Stomach (tissue), 9 donors: ENCODE results near the gene CERS4. TPM values are rescaled to one million over a fixed set of nuclear protein-coding genes. Genes with fewer than 3 reads are reported as not detected.
A peak's percentile ranks its signal among the peaks of the same experiment; 100 is the strongest.
"Not testable (repeated sequence)": the region's sequence is repeated elsewhere in the genome, so short reads cannot be mapped to it uniquely, and the experiment has no call there.

Experiments
- DNase-seq, 2 donors: peaks; one replicate each; pipeline versions ENCODE4 v3.0.0 to v3.0.0-alpha.2; 2013 to 2019
- H3K27ac ChIP-seq, 5 donors: fragments of 200-600 bp in 4 of 5; sonication (generic) in 4 of 5; one replicate each; pipeline ENCODE4 v1.5.1; 2013 to 2019; ENCODE audit warnings: mild to moderate bottlenecking in 1 of 5, moderate library complexity in 1 of 5
- H3K27me3 ChIP-seq, 3 donors: fragments of 200-600 bp; sonication (generic); one replicate each; pipeline ENCODE4 v1.5.1; 2017 to 2019; ENCODE audit warnings: mixed run types in 1 of 3
- H3K36me3 ChIP-seq, 4 donors: fragments of 200-600 bp; sonication (generic); 1 replicate in 3 of 4; 2 replicates in 1 of 4; pipeline ENCODE4 v1.5.1; 2016 to 2019
- H3K4me1 ChIP-seq, 4 donors: fragments of 200-600 bp; sonication (generic); one replicate each; pipeline ENCODE4 v1.5.1; 2016 to 2019
- H3K4me3 ChIP-seq, 4 donors: fragments of 200-600 bp; sonication (generic) in 3 of 4; one replicate each; pipeline ENCODE4 v1.5.1; 2016 to 2019; ENCODE audit warnings: mild to moderate bottlenecking in 1 of 4
- H3K9me3 ChIP-seq, 4 donors: fragments of 200-600 bp; sonication (generic); one replicate each; pipeline ENCODE4 v1.5.1; 2016 to 2019
- CTCF ChIP-seq, 7 experiments: fragments of 450-650 bp in 4 of 7; fragments of 200-600 bp in 3 of 7; sonication (generic) in 3 of 7; IDR thresholded peaks; one replicate each; pipeline ENCODE4 v1.5.1; 2016 to 2019; ENCODE audit warnings: antibody characterized with exemption in 7 of 7, control low read depth in 2 of 7, mild to moderate bottlenecking in 1 of 7
- EP300 ChIP-seq: sonication (generic); formaldehyde crosslinking; IDR thresholded peaks from one replicate; pipeline ENCODE4 v1.6.1; 2017; ENCODE audit warnings: antibody characterized with exemption
- POLR2A ChIP-seq, 4 donors: fragments of 450-650 bp; IDR thresholded peaks; one replicate each; pipeline ENCODE4 v1.6.1; 2016; ENCODE audit warnings: antibody characterized with exemption in 4 of 4, control low read depth in 2 of 4, mild to moderate bottlenecking in 1 of 4, moderate library complexity in 1 of 4
- POLR2AphosphoS5 ChIP-seq, 3 donors: sonication (generic); formaldehyde crosslinking; IDR thresholded peaks; one replicate each; pipeline ENCODE4 v1.6.1; 2016; ENCODE audit warnings: antibody characterized with exemption in 3 of 3
- WGBS, 5 donors: extraction: QIAGEN DNeasy Blood & Tissue Kit in 3 of 5; methylation state at CpG; one replicate each; pipeline versions ENCODE4 v1.1.5 to v1.1.7; 2013 to 2018; 5-methylcytosine and 5-hydroxymethylcytosine counted together
- intact Hi-C: fragments of 100-400 bp; cut with DNase I; formaldehyde crosslinking; loops from one replicate; pipeline ENCODE4 v1.15.1; 2023; ENCODE audit warnings: low total_unique reads
- polyA plus RNA-seq, 3 donors: library from polyadenylated mRNA; stranded (reverse); fragments of 200-250 nt; gene quantifications; one replicate each; pipeline ENCODE4 v1.2.3, GENCODE V29; 2013
- total RNA-seq, 5 donors: library from RNA; depleted of rRNA; stranded (reverse); fragments of >200 nt; gene quantifications; one replicate each; pipeline versions ENCODE4 v1.1.0 to v1.2.3, GENCODE V29; 2014 to 2016
- donor health status: healthy with polysubstance abuse.
- donor health status: Bipolar disorder and iron deficiency.
- donor health status: healthy.

The CERS4 gene
- total and polyA plus RNA-seq, 8 donors: 1.7 to 124 (median 34.7) TPM

DNA sequence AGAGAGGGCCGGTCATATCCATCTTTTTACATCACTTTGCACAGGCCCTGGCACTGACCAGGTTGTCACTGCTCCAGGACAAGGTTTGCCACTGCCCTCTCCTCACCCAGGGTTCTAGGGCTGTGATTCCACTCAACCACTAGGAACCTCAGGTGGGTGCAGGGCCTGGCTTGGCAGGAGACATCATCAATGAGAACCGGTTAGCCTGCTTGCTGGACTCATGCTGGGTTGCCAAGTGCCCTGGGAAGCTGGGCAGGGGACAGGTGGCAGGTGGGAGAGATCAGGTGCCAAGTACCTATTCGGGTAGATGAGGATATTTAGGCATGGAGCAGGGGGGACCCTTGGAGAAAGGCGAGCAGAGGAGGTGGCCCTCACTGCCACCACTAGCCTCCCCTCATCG is 4.2 kb upstream of the CERS4 start:
- H3K9me3 ChIP-seq: no peaks in the 10 kb centered on the region
- no peak overlapping the region for H3K4me3 ChIP-seq
- H3K27ac ChIP-seq: peak overlapping the region in 3 of 5 donors; percentile 51 to 79 (median 58)
- H3K4me1 ChIP-seq: peaks cover 7 to 31% (median 21%) of the 10 kb centered on the region in 4 donors
- peak; percentile 55 to 87 for DNase-seq
- H3K27me3 ChIP-seq: peaks cover 0 to 27% (median 0%) of the 10 kb centered on the region in 3 donors
- TF ChIP-seq CTCF (IDR thresholded peaks at IDR 0.05): no peak
- peak in 2 of 3 donors; percentile 12 to 45 for TF ChIP-seq POLR2AphosphoS5 (IDR thresholded peaks at IDR 0.05)
- TF ChIP-seq POLR2A (IDR thresholded peaks at IDR 0.05): no peak
- TF ChIP-seq EP300: no peak
- WGBS, 5 donors: 44 to 65% (median 54%) methylated on average over 4 to 5 of the region's 5 CpGs
- intact Hi-C loops: no loop called here
- no peaks in the 10 kb centered on the region for H3K36me3 ChIP-seq

- H3K27ac ChIP-seq: peak overlapping the region in 4 of 5 donors; percentile 40 to 86 (median 68)
- peaks cover 13 to 41% (median 35%) of the 10 kb centered on the region in 4 donors for H3K4me1 ChIP-seq
- no peak overlapping the region for H3K4me3 ChIP-seq
- intact Hi-C loops: no loop called here
- TF ChIP-seq POLR2A (IDR thresholded peaks at IDR 0.05) (no peak), CTCF (IDR thresholded peaks at IDR 0.05) (no peak), POLR2AphosphoS5 (IDR thresholded peaks at IDR 0.05) (no peak), EP300 (no peak)
- H3K36me3 ChIP-seq: no peaks in the 10 kb centered on the region
- WGBS, 5 donors: 62 to 71% (median 65%) methylated on average over 13 of the region's 13 CpGs
- peaks cover 0 to 31% (median 0%) of the 10 kb centered on the region in 3 donors for H3K27me3 ChIP-seq
- H3K9me3 ChIP-seq: no peaks in the 10 kb centered on the region
- DNase-seq: peak; percentile 57 to 58
Measured at GRCh38 chr19:8206147-8207087, 2.8 kb upstream of the CERS4 start.

- intact Hi-C loops, H3K4me3 ChIP-seq, H3K36me3 ChIP-seq, DNase-seq, H3K9me3 ChIP-seq: not testable (repeated sequence)
- Histone ChIP-seq H3K4me1 (peaks cover 13 to 47% (median 39%) of the 10 kb centered on the region in 4 donors), H3K27ac (peak overlapping the region in 2 of 5 donors; percentile 9 to 86), H3K27me3 (peaks cover 0 to 31% (median 0%) of the 10 kb centered on the region in 3 donors)
- 84 to 91% (median 91%) methylated on average over 7 of the region's 7 CpGs for WGBS, 5 donors
Measured at GRCh38 chr19:8207326-8207725, 1.8 kb upstream of the CERS4 start.

DNA sequence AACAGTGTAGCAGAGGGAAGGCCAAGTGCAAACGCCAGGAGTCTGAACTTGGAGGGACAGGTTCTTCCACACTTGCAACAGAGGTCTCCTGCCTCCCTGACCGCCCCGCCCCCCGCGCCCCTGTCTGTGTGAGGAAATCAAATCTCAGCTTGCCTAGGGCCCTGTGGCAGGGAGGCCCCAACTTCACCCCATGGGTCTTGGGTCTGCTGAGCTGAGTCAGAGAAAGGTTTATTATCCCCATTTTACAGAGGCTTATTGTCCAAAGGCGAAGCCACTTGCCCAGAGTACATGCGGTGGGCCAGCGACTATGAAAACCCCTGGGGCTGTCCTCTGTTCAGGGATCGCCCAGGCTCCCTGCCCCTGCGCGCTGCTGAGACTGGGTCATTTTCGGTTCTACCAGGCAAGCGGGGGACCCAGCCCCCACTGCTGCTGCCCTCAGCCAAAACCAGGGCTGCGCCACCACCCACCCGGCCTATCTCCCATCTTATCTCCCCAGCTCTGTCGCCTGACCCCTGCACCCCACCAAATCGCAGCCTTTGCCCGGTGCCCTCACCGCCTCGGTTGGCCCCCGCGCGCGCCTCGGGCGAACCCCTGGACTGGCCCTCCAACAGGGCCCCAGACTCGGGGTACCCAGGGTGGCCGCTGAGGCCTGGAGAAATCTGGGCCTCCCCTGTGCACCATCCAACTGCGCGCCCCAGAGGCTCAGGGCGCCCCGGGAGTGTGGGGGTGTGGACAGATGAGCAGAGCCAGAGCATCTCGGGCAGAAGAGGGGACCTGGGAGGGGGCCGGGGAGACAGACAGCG is 850 bp upstream of the CERS4 start:
- TF ChIP-seq POLR2AphosphoS5 (IDR thresholded peaks at IDR 0.05) (no peak), CTCF (IDR thresholded peaks at IDR 0.05) (no peak), POLR2A (IDR thresholded peaks at IDR 0.05) (no peak), EP300 (no peak)
- WGBS, 5 donors: 21 to 28% (median 26%) methylated on average over 33 to 35 of the region's 35 CpGs
- DNase-seq: peak; percentile 60 to 64
- intact Hi-C loops: no loop called here
- peak overlapping the region; percentile 66 to 83 (median 73) for H3K4me3 ChIP-seq
- peaks cover 0 to 25% (median 0%) of the 10 kb centered on the region in 3 donors for H3K27me3 ChIP-seq
- peak overlapping the region; percentile 77 to 86 (median 84) for H3K27ac ChIP-seq
- no peaks in the 10 kb centered on the region for H3K9me3 ChIP-seq
- H3K36me3 ChIP-seq: no peaks in the 10 kb centered on the region
- H3K4me1 ChIP-seq: peaks cover 13 to 47% (median 41%) of the 10 kb centered on the region in 4 donors
